Mammary epithelial cell (primary cell): ENCODE measurements around the gene FGF19.

Experiments
- CTCF ChIP-seq, 2 donors: IDR thresholded peaks in 1 of 2; conservative IDR thresholded peaks in 1 of 2; 2 replicates each; pipeline ENCODE4 v1.5.1; 2011 to 2012; ENCODE audit warnings: inconsistent platforms in 2 of 2, low read length in 2 of 2, mild to moderate bottlenecking in 2 of 2, control low read depth in 1 of 2, low read depth in 1 of 2; ENCODE audit not compliant: insufficient read depth in 1 of 2; ENCODE audit errors: extremely low read depth in 1 of 2
- EZH2 ChIP-seq: IDR thresholded peaks from 2 replicates; pipeline ENCODE4 v1.6.1; 2012; ENCODE audit warnings: low read length, inconsistent platforms, borderline replicate concordance

DNA sequence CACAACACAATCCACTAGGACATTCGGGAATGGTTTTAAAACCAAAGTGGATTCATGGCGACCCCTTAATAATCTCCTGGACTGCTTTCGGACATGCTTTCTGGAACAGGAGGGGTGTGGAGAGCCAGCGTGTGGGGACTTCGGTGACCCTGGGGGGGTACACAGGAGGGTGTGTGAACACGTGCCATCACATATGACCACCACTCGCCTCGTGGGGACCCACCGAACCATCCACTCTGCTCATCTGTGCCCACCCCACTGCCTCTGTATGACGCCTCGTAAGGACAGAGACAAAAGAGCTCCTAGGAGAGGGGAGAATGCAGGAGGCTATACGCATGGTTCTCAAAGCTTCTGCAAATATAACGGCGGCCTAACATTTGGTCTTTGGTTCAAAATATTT is 37.6 kb downstream of the FGF19 start:
- no peak for TF ChIP-seq CTCF (conservative IDR thresholded peaks at IDR 0.05 in 1 of 2, IDR thresholded peaks at IDR 0.05 in 1 of 2; ENCODE audit: extremely low read depth in 1 of 2, insufficient read depth in 1 of 2, low read depth in 1 of 2, low read length in 2 of 2)
- TF ChIP-seq EZH2, result no peak
